Muscle of back (tissue), 11 donors: Measurements from ENCODE around the gene TEN1. TPM values are rescaled to one million over a fixed set of nuclear protein-coding genes. Genes with fewer than 3 reads are reported as not detected.
A peak's percentile ranks its signal among the peaks of the same experiment; 100 is the strongest.
"Not testable (repeated sequence)": the region's sequence is repeated elsewhere in the genome, so short reads cannot be mapped to it uniquely, and the experiment has no call there.

Experiments
- DNase-seq, 3 donors: peaks; one replicate each; pipeline versions ENCODE4 v3.0.0 to v3.0.0-alpha.2; 2013
- polyA plus RNA-seq, 10 donors: library from polyadenylated mRNA; unstranded; fragments of 120-200 nt; gene quantifications; one replicate each; pipeline ENCODE4 v1.2.1, GENCODE V29; 2013; ENCODE audit not compliant: insufficient read length in 10 of 10

The TEN1 gene
- polyA plus RNA-seq, 10 donors, result 8.5 to 20.2 (median 14.0) TPM

DNA sequence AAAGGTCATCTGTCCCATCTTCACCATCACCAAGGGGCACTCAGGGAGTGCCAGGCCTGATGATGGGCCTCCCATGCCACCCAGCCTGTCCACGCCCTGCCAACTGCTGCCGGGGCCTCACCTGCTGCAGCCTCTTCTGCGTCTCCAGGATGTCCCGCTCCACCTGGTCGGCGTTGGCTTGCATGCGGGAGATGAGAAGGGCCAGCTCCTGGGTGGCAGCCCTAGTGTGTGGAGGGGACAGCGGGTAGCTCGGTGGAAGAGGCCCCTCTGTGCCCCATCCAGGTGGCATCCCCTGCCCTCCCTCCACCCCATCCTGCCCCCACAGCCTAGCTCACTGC, 44.8 kb downstream of the TEN1 start:
- DNase-seq, result no peak

DNA sequence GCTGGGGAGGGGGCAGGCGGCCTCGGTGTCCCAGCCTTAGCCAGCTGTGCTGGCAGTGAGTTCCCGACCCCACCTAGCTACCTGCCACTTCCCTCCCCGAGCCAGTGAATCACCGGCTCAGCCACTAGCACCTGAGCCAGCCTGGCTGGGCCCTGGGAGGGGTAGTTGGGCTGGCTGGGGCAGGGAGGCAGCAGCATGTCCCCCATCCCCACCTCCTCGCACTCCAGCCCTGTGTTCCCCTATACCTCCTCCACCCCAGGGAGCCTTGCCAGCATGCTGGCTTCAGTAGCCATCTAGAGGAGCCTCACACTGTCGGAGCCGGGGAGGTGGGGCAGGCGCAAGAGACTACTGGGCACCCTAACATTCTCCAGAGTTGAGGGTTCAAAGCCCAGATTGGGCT, 45.3 kb downstream of the TEN1 start:
- no peak for DNase-seq

DNA sequence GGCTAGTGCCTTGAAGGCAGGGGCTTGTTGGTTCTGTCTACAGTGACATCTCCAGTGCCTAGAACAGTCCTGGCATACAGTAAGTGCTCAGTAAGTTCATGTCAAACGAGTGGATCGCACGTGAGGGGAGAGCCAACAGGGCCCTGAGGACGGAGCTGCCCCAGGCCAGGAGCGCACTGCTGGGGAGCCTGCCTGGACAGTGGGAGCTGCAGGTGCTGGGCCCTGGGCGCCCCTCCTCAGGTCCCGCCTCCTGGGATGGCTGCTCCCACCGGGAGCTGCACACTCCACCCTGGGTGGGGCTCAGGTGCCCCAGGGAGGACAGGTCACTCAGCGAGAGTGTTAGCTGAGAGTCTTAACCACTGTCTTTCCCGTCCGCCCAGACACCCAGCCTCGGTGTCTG, 46.3 kb downstream of the TEN1 start:
- no peak for DNase-seq

GRCh38 chr17:76026714-76027158, 47.7 kb downstream of the TEN1 start:
- DNase-seq, result no peak

- DNase-seq, result no peak
Observed at GRCh38 chr17:76027159-76027839, 48.3 kb downstream of the TEN1 start, which contains the start of gene EVPL. Gene EVPL (minus strand): TSS chr17:76027306. CDS start chr17:76027198, 108 bp downstream.

- DNase-seq, result no peak
Observed at GRCh38 chr17:76032073-76032779, 53.2 kb downstream of the TEN1 start.

DNA sequence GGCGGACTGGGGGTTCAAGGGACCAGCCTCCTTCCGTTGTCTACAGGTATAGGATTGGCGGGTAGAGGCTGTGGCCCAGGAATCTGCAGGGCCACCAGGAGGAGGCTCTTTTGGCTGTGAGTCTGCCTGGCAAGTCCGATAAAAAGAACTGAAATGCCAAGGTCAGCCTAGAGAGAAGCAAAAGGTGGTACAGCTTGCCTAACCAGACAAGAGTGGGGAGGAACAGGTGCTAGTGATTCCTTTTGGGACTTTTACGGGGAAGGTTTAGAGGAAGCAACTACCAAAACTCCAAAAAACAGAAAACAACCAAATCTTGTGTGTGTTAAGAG, 53.7 kb downstream of the TEN1 start:
- DNase-seq, result no peak

DNA sequence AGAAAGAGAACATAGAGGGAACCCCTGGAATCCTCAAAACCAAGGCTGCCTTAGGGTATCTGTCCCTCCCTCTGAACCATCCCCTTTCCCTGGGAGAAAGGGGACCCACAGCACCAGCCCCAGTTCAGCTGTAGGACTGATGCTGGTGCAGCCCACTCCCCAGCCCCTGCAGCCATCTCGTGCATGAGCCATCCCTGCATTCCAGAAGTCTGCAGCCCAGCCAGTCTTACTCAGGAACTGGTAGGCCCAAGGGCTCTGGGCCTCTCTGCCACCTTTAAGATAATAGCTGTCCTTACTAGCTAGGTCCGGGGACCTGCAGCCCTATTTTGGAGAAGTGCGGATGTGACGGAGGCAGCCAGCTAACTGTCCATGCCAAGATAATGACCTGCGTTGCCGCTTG, 54.1 kb downstream of the TEN1 start:
- DNase-seq, result no peak

DNA sequence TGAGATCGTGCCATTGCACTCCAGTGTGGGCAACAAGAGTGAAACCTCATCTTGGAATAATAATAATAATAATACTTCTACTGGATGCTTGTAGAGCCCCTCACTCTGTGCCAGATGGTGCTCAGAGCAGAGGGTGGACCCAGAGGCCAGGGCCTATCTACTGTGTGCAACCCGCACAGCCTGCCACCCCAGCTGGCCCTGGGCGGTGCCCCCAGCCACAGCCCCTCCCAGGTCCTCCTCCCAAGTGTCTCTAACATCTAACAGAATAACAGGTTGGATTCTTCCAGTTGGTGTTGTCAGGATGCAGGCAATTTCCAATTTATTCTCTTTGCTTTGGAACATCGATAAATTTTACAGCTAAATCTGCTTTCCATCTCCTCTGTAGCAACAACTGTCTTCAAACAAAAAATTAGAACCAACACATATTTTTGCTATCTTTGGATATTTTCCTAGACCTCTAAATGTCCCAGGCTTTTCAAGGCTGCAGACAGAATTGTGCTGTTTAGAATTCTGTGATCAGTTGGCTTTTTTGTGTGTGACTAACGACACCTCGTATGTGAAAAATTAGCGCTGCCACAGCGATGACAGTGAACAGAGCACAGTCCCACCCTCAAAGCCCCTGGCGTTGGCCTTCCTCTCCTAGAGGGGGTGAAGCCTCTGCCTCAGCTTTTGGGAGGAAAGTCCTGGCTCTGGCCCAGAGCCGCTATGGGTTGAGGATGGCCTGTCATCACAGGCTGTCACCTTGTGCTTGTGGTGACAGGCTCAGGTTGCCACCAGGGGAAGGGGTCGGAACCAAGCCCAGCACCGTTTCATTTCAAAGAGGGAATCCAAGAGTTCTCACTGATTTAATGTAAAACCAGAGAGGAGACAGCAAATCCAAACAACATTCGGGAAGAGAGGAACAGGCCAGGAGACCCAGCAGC, 55.6 kb downstream of the TEN1 start:
- no peak for DNase-seq

GRCh38 chr17:76036497-76037261, 57.6 kb downstream of the TEN1 start:
- DNase-seq, result peak in 1 of 3 donors; percentile 21

- DNase-seq, result no peak
Observed at GRCh38 chr17:76038050-76038449, 59.0 kb downstream of the TEN1 start.

DNA sequence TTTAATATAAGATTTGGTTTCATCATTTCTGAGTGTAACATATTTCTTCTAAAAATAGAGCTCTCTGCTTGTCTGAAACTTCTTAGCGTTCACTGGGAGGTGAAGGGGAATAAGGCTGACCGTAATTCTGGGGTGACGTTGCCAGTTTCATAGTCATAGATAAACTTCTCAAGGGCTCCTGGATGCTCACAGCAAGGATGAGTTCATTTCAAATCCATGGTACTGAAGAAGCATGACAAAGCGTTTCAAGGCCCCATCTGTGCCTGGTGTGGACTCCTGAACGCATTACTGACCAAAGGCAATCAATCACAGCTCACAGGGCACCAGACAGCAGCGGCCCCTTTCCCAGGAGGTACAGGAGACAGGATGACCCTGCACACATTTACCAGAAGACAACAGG, 60.1 kb downstream of the TEN1 start:
- no peak for DNase-seq

DNA sequence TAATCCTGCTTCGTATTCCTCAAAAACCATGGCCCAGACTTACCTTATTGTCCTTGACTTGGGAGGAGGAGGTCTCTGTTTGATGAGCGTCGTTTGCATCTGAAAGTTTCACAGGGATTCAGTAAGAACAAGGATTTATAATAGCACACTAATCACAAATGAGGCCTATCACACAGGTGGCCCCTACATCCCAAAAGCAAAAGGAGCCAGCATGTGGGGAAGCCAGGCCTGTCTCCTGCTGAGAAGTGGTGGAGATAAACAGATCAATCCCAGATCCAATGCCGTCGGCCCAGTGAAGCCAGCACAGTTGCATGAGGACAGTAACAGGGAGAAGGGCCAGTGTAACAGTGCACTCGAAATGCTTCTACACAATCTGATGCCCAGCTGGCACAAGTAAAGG, 61.3 kb downstream of the TEN1 start:
- DNase-seq, result no peak

GRCh38 chr17:76042868-76043267, 63.8 kb downstream of the TEN1 start:
- DNase-seq, result not testable (repeated sequence)

- DNase-seq, result not testable (repeated sequence)
Observed at GRCh38 chr17:76044475-76045007, 65.5 kb downstream of the TEN1 start.

- DNase-seq, result no peak
Observed at GRCh38 chr17:76046064-76046463, 67.0 kb downstream of the TEN1 start.

- no peak for DNase-seq
Observed at GRCh38 chr17:76048025-76048605, 69.1 kb downstream of the TEN1 start.

DNA sequence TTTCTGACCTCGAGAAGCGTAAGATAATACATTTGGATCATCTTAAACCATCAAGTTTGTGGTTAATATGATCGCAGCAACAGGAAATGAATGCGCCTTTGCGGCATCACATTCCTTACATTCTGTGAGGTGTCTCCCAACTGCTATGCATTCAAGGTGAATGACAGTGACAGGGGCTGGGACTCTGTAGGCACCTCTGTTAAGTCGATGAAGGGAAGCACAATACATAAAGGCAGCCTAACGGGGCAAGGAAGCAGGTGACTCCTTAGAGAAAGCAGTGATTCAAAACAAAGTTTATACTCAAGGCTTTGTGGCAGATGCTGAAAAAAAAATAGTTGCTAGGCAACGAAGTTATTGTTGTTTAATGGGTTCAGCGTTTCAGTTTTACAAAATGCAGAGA, 69.7 kb downstream of the TEN1 start:
- DNase-seq, result no peak

- DNase-seq, result no peak
Observed at GRCh38 chr17:76049239-76049638, 70.2 kb downstream of the TEN1 start.

DNA sequence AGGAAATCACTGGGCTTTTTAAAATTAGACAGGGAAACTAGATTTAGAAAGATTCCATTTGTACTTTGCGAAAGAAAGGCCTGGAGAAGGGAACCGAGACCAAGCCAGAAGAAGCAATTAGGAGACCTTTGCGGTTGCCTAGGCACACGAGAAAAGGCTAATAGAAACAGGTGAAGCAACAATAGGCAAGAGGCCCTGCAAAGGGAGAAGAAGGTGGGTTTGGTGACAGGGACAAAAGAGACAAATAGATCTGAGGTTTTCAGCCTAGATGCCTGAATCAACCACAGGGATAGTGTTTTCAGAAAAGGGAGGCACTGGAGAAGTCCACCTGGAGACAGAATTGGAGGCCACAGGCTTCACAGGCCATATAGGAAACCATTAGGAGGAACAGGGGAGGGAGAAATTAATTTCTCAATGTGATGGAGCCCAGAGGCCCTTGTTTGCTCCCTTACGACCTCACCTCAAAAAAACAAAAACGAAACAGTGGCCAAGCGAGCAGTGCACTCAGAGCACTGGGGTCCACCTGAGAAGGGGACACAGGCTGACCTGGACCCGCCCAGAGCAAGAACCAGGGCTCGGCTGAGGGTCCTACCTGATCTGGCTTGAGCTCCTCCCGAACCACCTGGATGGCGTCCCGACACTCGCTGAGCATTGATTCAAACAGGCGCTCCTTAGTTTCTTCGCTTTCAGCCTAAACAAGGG, 70.9 kb downstream of the TEN1 start:
- DNase-seq, result no peak
